Psoas muscle (tissue), 8 donors: ENCODE data around the gene RB1. TPM values are rescaled to one million over a fixed set of nuclear protein-coding genes. Genes with fewer than 3 reads are reported as not detected.

ENCODE experiments used
- ATAC-seq, 4 donors: fragments of 200-7000 bp; cut with Tn5 transposase; one replicate each; pipeline ENCODE4 v1.9.1; 2020; ENCODE audit warnings: moderate library complexity in 3 of 4, mild to moderate bottlenecking in 2 of 4
- DNase-seq, 2 donors: peaks; one replicate each; pipeline ENCODE4 v3.0.0-alpha.2; 2020
- H3K27ac ChIP-seq: fragments of 200-600 bp; one replicate; pipeline ENCODE4 v1.8.0; 2022
- H3K27me3 ChIP-seq, 3 donors: fragments of 200-600 bp in 1 of 3; one replicate each; pipeline versions ENCODE4 v1.6.1 to v1.8.0; 2013 to 2022; ENCODE audit warnings: low read length in 2 of 3, mild to moderate bottlenecking in 2 of 3, moderate library complexity in 1 of 3; ENCODE audit not compliant: insufficient read depth in 3 of 3
- H3K36me3 ChIP-seq, 2 donors: fragments of 200-600 bp in 1 of 2; one replicate each; pipeline versions ENCODE4 v1.6.1 to v1.8.0; 2013 to 2022; ENCODE audit warnings: low read depth in 1 of 2, mild to moderate bottlenecking in 1 of 2, moderate library complexity in 1 of 2; ENCODE audit not compliant: insufficient read depth in 1 of 2
- H3K4me1 ChIP-seq: fragments of 200-600 bp; one replicate; pipeline ENCODE4 v1.8.0; 2022
- H3K4me3 ChIP-seq: fragments of 200-600 bp; one replicate; pipeline ENCODE4 v1.8.0; 2022; ENCODE audit warnings: mild to moderate bottlenecking
- H3K9me3 ChIP-seq: fragments of 200-600 bp; one replicate; pipeline ENCODE4 v1.8.0; 2022
- WGBS, 3 donors: extraction: QIAGEN DNeasy Blood & Tissue Kit; methylation state at CpG; one replicate each; pipeline versions ENCODE4 v1.1.6 to v1.1.7; 2013; 5-methylcytosine and 5-hydroxymethylcytosine counted together
- intact Hi-C, 2 donors: fragments of 100-400 bp; cut with DNase I; formaldehyde crosslinking; loops; one replicate each; pipeline versions ENCODE4 v1.11.0 to v1.14.2; 2022
- polyA plus RNA-seq, 3 donors: library from polyadenylated mRNA; stranded (reverse); fragments of 200-250 nt; gene quantifications; one replicate each; pipeline ENCODE4 v1.2.3, GENCODE V29; 2013
- total RNA-seq, 4 donors: library from RNA; stranded (reverse); fragmentation: NEBNext Ultra II Directional in 2 of 4; extraction: Animal tissue kit (Norgen Biotek cat#: 25700) in 2 of 4; gene quantifications; one replicate each; pipeline versions ENCODE4 v1.2.1 to v1.2.4, GENCODE V29; 2021 to 2023
- TF ChIP-seq, protein P1 (sequence below): fragments of 200-600 bp; IDR thresholded peaks from one replicate; pipeline ENCODE4 v1.8.0; 2022; ENCODE audit warnings: antibody characterized with exemption
- donor health status: healthy with polysubstance abuse.
- donor health status: DM: no; HTN: no; CAD: no; lungs with moderate emphysema.
- donor health status: Bipolar disorder and iron deficiency.
- donor health status: healthy.
- donor health status: DM: yes; HTN: yes; CAD: no.
- donor health status: DM: no; HTN: no; CAD: no.
- donor health status: DM: no; HTN: no; CAD: no.
- donor health status: DM: yes; HTN: yes; CAD: no.

The RB1 gene
- total and polyA plus RNA-seq, 7 donors = 16.6 to 35.6 (median 28.0) TPM

DNA sequence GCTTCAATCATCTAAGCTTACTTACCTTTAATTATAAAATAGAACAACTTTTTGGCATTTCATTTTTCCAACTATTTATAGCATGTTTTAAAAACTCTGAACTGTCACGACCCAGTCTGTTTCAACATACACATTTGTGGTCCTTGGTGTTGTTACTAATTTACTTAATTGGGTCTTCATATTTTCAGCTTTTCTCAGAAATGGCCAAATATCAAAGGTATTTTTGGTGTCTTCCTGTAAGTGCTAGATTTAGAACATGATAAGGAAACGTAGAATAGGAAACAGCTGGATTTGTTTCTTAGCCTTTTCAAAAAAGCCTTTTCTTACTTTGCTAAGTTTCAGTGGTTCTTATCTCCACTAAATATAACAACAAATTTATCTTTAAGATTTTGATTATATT lies 97.9 kb downstream of the RB1 start:
- Histone ChIP-seq H3K4me1 (peaks cover 5% of the 10 kb centered on the region), H3K9me3 (no peaks in the 10 kb centered on the region), H3K4me3 (no peak overlapping the region), H3K27me3 (no peaks in the 10 kb centered on the region), H3K27ac (peak overlapping the region; percentile 3), H3K36me3 (peaks cover 0 to under 1% of the 10 kb centered on the region in 2 donors)
- WGBS, 3 donors = 56 to 63% (median 57%) methylated on average over 2 of the region's 2 CpGs
- intact Hi-C loops = no loop called here
- ATAC-seq (no peak), DNase-seq (no peak)
- TF ChIP-seq, protein P1, sequence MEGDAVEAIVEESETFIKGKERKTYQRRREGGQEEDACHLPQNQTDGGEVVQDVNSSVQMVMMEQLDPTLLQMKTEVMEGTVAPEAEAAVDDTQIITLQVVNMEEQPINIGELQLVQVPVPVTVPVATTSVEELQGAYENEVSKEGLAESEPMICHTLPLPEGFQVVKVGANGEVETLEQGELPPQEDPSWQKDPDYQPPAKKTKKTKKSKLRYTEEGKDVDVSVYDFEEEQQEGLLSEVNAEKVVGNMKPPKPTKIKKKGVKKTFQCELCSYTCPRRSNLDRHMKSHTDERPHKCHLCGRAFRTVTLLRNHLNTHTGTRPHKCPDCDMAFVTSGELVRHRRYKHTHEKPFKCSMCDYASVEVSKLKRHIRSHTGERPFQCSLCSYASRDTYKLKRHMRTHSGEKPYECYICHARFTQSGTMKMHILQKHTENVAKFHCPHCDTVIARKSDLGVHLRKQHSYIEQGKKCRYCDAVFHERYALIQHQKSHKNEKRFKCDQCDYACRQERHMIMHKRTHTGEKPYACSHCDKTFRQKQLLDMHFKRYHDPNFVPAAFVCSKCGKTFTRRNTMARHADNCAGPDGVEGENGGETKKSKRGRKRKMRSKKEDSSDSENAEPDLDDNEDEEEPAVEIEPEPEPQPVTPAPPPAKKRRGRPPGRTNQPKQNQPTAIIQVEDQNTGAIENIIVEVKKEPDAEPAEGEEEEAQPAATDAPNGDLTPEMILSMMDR = no peak

DNA sequence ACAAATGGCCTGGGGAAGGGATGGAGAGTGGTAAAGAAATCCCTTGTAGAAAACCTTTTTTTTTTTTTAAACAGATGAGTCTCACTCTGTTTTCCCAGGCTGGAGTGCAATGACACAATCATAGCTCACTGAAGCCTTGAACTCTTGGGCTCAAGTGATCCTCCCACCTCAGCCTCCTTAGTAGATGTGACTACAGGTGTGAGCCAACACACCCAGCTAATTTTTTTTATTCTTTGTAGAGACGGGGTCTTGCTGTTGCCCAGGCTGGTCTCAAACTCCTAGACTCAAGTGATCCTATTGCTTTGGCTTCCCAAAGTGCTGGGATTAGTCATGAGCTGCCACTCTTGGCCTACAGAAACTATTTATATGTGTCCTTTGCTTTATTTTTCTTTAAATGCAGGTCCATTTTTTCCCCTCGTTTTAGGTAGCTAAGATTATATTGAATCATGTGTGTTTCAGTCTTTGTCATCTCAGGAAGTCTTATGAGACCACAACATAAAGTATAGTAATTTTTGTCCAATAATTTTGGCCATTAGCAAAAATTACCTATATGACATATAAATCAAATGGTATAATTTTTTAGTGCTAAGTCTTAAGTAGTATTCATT lies 98.9 kb downstream of the RB1 start:
- Histone ChIP-seq H3K27ac (no peak overlapping the region), H3K36me3 (peaks cover 0 to 3% of the 10 kb centered on the region in 2 donors), H3K9me3 (no peaks in the 10 kb centered on the region), H3K27me3 (no peaks in the 10 kb centered on the region), H3K4me1 (peaks cover 5% of the 10 kb centered on the region), H3K4me3 (no peak overlapping the region)
- ATAC-seq (no peak), DNase-seq (no peak)
- intact Hi-C loops = no loop called here
- TF ChIP-seq, protein P1 = no peak
- 72 to 79% (median 73%) methylated on average over 2 of the region's 2 CpGs for WGBS, 3 donors

DNA sequence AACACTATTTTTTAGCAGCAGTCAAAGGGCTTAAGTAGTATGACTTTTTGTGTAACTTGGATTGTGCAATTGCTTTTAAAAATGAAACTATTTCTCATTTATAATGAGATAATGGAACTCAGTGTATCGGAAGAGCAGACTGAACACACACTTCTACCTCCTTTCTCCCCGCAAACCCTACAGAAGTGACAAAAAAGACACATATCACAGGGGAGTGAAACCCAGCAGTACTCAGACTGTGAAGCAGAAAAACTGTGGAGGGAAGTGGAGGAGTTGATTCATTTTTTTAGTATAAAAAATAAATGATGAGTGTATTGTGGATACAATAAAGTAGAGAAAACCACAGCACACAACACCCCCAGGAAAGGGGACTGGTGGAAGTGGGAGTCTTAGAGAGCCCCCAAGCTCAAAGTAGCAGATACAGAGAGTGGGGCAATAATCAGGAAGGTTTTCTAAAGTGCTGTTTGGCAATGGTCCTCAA lies 99.6 kb downstream of the RB1 start:
- peaks cover 0 to 3% of the 10 kb centered on the region in 2 donors for H3K36me3 ChIP-seq
- WGBS, 3 donors = 64 to 70% (median 65%) methylated on average over 2 of the region's 2 CpGs
- intact Hi-C loops = no loop called here
- H3K27ac ChIP-seq = no peak overlapping the region
- peak overlapping the region; percentile 29 for H3K4me3 ChIP-seq
- ATAC-seq (peak in 1 of 4 donors; percentile 40), DNase-seq (no peak)
- H3K9me3 ChIP-seq = no peaks in the 10 kb centered on the region
- H3K27me3 ChIP-seq = no peaks in the 10 kb centered on the region
- H3K4me1 ChIP-seq = peaks cover 5% of the 10 kb centered on the region
- TF ChIP-seq, protein P1 = no peak

DNA sequence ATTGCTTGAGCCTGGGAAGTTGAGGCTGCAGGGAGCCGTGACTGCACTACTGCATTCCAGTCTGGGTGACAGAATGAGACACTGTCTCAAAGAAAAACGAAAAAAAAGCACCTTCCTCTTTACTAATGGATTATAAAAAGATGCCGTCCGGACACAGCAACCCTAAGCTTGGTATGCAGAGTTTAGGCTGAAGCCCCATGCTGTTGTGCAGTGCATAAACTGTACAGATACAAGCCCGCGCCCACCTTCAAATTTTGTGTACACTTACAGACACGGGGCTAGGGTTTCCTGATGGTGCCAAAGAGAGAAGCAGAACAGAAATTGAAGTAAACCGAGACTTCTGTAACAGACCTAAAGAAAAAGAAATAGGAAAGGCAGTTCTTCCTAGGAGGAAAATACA lies 100.4 kb downstream of the RB1 start:
- Histone ChIP-seq H3K27me3 (no peaks in the 10 kb centered on the region), H3K4me1 (peaks cover 5% of the 10 kb centered on the region), H3K4me3 (peak overlapping the region; percentile 28), H3K27ac (no peak overlapping the region), H3K36me3 (peaks cover 0 to 3% of the 10 kb centered on the region in 2 donors), H3K9me3 (no peaks in the 10 kb centered on the region)
- TF ChIP-seq, protein P1 = no peak
- WGBS, 3 donors = 75 to 82% (median 80%) methylated on average over 8 of the region's 8 CpGs
- intact Hi-C loops = no loop called here
- no peak for DNase-seq
- no peak for ATAC-seq

DNA sequence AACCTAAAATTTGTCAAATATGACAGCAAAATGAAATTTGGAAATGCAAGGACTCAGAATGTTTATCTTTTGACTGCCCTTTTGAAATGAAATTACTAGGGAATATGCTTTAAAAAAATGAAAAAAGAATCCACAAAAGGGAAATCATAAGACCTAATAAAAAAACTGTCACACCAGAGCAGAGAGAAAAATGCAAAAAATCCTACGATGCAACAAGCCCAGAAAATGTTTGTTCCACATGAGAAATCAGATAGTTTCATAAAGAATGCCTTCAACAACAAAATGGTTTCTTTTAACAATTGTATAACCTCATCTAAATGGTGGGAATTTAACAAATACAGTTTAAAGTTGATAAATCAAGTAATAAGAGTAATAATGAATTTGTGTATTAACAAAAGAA lies 101.4 kb downstream of the RB1 start:
- intact Hi-C loops = no loop called here

More for the DNA sequence above, 101.4 kb downstream of the RB1 start:
- TF ChIP-seq, protein P1 = no peak
- Histone ChIP-seq H3K27me3 (no peaks in the 10 kb centered on the region), H3K9me3 (no peaks in the 10 kb centered on the region), H3K36me3 (peaks cover 0 to 3% of the 10 kb centered on the region in 2 donors), H3K4me3 (peak overlapping the region; percentile 28), H3K4me1 (no peaks in the 10 kb centered on the region), H3K27ac (no peak overlapping the region)
- 40 to 50% (median 45%) methylated on average over 1 of the region's 1 CpG for WGBS, 3 donors
- no peak for ATAC-seq
- no peak for DNase-seq
